Astrocyte of the hippocampus (primary cell): ENCODE data around the gene DNAL4.

Experiments
- DNase-seq: peaks from one replicate; pipeline ENCODE4 v3.0.0; 2011; ENCODE audit warnings: low read depth, low spot score

Gene DNAL4

DNA sequence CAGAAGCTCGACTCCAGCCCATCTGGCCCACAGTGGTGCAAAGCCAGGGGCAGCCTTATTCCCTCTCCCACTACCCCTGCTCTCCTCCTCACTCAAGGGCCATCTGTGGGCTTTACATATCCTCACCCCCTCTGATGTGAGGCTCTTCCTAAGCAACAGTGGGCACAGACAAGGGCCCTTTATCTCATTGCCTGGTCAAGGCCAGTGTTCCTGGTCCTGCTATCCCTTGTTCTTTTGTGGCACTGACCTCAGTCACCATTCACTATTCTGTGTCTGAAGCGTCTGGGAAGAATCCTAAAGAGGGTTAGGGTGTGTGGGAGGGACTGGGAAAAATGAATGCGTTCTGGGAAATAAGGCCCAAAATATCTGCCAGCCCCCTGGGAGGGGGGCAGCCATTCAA, 7.3 kb downstream of the DNAL4 start:
- DNase-seq: no peak

GRCh38 chr22:38784856-38785255, 9.1 kb downstream of the DNAL4 start:
- no peak for DNase-seq

DNA sequence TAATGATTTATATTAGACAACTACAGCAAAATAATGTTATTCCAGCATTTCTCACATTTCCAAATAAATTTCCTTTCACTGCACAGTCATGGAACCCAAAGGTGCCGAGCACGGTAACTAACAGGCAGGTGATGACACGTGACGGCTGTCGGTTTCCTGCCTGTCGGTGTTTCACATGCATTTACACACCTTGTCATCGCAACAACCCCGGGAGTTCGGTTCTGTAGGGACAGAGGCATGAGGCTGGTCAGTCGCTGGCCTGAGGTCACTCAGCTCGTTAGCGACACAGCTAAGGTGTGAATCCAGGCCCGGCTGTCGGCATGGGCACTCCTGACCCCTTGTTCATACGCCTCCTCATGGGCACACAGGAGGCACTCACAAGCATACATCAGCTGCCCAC, 9.9 kb downstream of the DNAL4 start:
- no peak for DNase-seq

GRCh38 chr22:38783095-38783615, 10.8 kb downstream of the DNAL4 start:
- no peak for DNase-seq

GRCh38 chr22:38782402-38783094, 11.4 kb downstream of the DNAL4 start:
- DNase-seq: peak; percentile 63

GRCh38 chr22:38781033-38781432, 12.9 kb downstream of the DNAL4 start:
- DNase-seq: no peak

DNA sequence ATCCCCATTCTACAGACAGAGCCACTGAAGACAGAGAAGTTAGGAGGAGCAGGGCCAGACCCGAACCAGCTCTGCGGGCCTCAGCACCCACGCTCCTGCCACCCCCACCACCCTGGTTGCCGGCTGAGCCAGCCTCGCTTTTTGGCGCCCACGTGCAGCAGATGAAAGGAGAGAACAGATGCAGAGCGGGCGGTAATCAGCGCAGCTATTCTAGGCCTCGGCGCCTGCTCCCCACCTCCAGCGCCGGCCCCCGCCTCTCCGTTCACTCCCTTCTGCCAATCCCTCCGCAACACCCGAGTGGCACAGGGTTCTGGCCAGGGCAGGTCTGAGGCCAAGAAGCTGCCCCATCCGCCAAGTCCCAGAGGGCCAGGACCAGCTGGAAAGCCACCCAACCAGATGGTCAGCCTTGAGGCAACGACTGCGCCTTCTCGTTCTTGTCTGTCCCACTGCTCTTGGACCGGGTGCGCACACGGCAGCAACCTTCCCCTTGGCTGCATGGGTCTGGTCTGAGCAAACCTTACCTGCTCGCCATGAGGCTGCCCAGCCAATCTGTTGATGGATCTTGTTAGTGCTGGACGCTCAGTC, 16.8 kb downstream of the DNAL4 start:
- no peak for DNase-seq

DNA sequence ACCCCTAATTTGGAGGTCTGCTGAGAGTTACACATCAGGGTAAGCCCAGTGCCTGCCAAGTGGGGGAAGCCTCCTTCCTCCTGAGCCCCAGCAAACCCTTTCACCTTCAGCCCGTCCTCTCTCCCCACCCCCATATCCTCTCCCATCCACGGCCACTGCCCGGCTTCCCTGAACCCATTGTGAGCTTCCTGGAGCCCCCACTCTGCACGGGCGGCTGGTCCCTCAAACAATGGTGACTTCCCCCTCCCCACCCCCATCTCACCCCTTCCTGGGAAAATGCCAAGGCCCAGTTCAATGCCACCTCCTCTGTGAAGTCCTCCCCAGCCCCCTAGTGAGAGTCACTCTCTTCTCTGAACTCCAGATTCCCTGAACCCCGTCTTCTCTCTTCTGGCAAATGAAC, 17.9 kb downstream of the DNAL4 start:
- DNase-seq: no peak

GRCh38 chr22:38775656-38776055, 18.3 kb downstream of the DNAL4 start:
- DNase-seq: no peak

DNA sequence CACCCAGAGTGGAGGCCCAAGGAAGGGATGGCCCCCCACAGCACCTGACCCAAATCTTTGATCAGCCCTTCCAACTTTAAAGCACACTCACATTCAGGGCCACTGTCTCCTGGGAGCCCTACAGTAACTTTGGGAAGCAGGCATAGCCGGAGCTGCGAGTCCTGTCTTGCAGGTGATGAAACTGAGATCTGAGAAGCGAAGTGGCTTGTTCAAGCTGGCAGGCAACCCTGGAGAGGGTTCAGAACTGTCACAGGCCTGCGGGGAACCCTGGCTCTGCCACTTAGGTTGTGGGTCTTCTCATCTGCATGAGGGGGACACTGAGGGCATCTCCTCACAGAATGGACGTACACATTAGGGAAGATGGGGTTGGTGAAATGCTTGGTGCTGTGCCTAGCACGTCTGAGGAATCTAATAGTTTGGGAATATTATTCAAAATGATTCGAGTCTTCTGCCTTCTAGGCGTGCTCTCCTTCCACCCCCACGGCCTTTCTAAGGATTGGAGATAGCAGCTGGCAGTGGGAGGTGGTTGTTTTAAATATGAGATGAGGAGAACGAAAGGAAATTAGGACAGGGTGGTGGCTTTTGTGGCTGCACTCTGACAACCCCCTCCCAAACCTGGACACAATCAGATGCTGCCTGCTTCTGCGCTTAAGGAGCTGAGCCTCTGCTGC, 19.3 kb downstream of the DNAL4 start:
- DNase-seq: no peak

GRCh38 chr22:38773363-38773946, 20.5 kb downstream of the DNAL4 start:
- DNase-seq: no peak

DNA sequence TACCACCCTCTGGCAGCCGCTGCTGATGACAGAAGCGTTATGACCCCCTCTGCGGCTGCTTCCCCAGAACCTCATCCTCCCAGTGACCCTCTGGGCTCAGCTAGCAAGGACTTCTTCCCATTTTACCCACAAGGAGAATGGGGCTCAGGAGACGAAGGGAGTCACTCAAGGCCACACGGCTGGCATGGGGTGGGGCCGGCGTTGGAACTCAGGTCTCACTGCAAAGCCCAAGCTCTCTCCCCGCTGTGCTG, 21.4 kb downstream of the DNAL4 start:
- DNase-seq: no peak

DNA sequence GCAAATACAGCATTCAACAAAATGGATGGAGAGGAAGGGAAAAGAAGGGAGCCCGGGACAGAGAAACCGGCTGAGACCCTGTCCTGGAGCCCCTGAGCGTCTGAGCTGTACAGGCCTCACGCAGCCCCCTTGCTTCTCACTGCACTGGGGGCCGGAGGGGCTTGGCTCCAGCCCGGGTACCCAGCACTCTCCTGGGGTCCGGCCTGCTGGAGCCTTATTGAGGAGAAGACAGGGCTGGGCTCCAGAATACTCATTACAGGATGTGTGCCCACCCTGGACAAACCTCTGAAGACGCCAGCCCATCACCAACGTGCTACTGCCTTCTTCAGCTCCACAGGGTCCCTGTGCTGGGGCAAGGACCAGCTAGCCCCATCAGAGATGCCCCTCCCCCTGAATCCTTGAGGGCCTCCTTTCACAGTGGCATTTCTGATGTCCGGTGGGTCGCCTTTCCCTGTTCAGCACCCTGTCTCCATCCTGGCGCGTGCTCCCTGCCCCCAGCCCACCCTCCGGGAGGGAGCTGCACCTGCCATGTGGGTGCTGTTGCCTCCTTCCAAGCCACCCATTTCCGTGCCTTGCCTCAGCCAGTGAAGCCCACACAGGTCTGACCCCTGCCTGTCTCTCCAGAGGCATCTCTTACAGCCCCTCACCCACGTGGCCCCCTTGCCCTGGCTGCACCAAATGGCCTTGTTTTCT, 23.5 kb downstream of the DNAL4 start:
- DNase-seq: no peak

GRCh38 chr22:38768036-38768435, 25.9 kb downstream of the DNAL4 start:
- no peak for DNase-seq

- DNase-seq: no peak
Measured at GRCh38 chr22:38767313-38767712, 26.6 kb downstream of the DNAL4 start.

GRCh38 chr22:38766076-38766777, 27.7 kb downstream of the DNAL4 start:
- peak; percentile 67 for DNase-seq

- DNase-seq: no peak
Measured at GRCh38 chr22:38762551-38762983, 31.4 kb downstream of the DNAL4 start.

DNA sequence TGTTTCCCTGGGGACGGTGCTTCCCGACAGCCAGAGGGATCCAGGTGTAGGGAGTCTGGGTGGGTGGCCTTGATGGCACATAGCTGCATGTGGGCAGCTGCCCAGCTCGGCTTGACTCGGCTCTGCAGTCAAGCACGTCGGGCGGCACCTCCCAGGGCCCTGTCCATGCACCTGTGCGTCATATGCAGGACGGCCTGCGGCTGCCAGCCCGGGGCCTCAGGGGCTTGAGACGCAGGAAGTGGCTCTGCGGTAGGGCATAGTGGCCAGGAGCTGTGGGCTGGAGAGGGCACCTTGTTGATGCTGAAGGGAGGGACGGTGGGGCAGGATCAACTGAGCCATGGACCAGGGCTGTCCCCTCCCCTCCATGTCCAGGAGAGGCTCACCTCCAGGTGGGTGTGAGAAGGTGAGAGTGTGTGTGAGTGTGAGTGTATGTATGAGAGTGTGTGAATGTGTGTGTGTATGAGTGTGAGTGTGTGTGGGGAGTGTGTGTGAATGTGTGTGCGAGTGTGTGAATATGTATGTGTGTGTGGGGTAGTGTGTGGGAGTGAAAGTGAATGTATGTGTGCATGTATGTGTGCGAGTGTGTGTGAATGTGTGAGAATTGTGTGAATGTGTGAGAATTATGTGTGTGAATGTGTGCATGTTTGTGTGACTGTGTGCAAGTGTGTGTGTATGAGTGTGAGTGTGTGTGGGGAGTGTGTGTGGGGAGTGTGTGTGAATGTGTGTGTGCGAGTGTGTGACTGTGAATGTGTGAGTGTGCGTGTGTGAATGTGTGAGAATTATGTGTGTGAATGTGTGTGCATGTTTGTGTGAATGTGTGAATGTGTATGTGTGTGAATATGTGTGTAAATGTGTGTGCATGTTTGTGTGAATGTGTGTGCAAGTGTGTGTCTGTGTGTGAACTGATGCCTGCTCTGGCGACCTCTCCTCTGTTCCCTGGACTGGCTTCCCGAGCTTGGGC, 32.5 kb downstream of the DNAL4 start:
- DNase-seq: no peak

GRCh38 chr22:38760477-38761201, 33.3 kb downstream of the DNAL4 start:
- DNase-seq: no peak

DNA sequence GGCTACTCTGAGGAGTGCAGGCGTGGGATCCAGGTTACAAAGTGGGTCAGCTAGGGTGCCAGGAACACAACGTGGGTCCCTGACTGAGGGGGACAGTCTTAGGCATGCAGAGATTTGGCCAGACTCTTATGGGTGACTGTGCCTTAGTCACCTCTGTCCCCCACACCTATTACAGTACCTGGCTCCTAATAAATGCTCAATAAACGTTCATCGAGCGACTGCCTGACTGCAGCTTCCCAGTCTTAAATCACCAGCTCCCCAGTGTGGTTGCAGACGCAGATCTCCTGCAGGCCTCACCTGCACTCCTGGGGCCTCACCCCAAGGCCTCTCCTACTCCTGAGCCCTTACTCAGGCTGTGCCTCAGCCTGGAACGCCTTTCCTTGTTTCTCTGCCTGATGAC, 34.9 kb downstream of the DNAL4 start:
- no peak for DNase-seq
